Embryonic facial prominence (tissue), 1 donor: ENCODE results near the gene TRIM32.

Source experiments
- DNase-seq: peaks from one replicate; pipeline ENCODE4 v3.0.0-alpha.2; 2016; ENCODE audit errors: extremely low spot score

TRIM32 gene, protein sequence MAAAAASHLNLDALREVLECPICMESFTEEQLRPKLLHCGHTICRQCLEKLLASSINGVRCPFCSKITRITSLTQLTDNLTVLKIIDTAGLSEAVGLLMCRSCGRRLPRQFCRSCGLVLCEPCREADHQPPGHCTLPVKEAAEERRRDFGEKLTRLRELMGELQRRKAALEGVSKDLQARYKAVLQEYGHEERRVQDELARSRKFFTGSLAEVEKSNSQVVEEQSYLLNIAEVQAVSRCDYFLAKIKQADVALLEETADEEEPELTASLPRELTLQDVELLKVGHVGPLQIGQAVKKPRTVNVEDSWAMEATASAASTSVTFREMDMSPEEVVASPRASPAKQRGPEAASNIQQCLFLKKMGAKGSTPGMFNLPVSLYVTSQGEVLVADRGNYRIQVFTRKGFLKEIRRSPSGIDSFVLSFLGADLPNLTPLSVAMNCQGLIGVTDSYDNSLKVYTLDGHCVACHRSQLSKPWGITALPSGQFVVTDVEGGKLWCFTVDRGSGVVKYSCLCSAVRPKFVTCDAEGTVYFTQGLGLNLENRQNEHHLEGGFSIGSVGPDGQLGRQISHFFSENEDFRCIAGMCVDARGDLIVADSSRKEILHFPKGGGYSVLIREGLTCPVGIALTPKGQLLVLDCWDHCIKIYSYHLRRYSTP

DNA sequence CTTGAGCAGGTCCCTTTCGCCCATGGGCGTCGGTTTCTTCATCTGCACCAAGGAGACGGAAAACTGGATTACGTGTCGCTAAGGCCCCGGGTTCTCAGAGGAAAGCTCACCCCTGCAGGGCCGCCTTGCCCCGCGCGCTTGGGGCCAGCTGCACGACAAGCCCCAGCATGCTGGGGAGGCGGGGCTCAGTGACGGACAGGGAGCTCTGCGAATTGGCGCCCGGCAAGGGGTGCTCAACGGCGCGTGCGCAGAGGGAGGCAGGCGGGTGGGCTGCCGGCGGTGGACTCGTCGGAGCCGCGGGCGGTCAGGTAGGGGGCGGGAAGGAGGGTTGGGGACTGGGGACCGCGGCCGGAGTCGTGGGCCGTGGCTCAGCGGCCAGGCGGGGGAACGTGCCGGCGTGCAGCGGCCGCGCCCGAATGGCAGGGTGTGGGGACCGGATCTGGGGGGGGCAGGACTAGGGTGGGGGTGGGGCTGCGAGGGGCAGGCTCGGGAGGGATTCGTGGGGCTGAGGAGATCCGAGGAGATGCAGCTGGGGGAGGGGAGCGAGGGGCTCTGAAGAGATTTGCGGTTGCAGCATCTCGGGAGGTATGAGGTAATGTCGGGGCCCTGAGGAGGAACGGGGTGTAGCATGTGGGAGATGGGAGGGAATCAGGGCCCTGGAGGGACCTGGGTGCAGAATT is at the start of gene TRIM32:
Gene TRIM32 (plus strand): TSS at position 232 of the 680 bp plus-strand sequence. CDS start 10,438 bp downstream, outside the sequence.
- DNase-seq, result peak; percentile 76

DNA sequence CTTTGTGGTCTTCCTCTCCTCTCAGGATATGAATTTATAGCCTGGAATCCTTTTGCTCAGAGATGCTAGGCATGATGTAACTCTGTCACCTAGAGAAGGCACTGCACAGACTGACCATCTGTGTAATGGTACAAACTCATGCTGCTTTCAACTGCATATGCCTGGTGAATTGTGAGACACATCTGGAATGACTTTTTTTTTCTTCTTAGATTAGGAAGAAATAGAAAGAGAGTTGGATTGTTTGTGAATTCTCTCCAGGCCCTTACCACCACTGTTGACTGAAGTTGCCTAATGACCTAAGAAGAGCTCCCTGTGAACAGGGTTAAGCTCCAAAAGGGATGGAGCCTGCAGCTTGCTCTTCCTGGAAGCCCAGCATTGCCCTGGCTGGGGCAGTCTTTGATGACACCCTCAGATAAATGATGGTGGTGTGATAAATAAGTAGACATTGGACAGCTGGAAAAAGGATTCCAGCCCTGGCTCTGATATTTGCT is 47.8 kb upstream of the TRIM32 start:
- DNase-seq, result no peak

DNA sequence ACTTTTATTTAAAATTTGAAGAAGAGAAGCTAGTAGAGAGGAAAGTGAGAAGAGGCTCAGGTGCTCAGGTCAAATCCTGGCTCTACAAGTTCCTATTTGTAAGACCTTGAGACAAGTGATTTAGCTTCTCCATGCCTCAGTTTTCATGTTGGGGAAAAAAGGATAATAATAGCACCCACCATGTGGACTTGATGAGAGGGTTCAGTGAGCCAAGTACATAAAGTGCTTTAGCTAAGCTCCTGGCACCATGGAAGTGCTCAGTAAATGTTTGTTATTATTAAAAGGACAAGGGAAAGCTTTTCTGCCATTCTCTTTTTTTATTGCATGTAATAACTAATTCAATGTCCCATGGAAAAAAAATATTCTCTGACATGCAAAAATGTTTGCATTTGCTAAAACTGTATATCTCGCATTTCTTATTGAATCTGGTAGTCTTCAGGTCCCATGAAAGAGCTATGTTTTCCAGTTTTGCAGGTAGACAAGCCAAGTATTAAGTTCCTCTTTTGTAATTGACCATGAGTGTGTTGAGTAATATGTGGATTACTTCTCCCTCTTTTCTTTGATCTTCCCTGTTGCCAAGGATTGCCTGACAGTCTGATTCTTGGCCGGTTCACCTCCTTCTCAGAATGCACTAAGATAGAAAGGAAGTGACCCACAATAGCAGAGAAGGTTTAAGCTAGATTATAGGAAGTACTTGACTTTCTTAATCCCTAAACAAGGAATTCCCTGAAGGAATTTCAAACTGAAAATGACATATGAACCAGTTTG is 45.6 kb upstream of the TRIM32 start:
- DNase-seq, result no peak

DNA sequence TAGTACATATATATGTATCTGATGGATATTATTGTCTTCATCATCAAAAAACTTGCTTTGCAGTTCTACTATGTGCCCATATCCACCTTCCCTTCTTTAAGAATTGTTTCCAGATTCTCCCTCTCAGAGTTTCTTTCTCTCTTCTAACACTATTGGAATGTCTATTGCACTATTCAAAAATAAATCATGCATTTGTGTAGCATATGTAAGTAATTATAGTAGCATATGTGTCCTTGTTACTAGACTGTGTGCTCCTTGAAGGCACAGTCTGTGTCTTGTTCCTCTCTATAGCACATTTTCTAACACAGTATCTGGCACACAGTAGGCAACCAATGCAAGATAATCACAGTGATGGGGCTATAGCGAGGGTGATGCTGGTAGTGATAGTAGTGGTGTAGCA is 43.4 kb upstream of the TRIM32 start:
- DNase-seq, result no peak

DNA sequence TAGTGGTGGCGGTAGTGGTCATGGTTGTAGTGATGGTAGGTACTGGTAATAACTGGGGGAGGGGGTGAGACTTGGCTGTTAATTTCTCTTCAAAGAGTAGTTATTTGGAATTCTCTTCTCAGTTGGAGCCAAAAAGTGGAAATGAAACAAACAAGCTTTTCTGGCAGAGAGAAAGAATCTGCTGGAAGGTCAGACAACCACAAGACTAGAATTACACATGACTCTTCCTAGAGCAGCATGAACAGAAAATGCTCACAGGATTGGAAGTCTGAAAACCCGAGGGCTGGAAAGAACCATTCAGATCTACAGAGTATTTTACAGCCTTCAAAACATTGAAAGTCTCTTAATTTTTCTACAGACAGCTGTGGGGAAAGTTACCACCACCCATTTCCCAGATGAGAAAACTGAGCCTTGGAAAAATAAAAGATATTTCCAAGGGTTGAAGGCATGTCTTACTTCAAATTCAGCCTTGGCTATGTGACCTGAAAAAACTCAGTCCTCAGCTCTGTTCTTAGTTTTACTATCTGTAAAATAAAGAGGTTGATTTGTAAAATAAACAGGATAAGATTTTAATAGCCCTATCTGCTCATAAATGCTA is 42.9 kb upstream of the TRIM32 start:
- DNase-seq, result no peak

DNA sequence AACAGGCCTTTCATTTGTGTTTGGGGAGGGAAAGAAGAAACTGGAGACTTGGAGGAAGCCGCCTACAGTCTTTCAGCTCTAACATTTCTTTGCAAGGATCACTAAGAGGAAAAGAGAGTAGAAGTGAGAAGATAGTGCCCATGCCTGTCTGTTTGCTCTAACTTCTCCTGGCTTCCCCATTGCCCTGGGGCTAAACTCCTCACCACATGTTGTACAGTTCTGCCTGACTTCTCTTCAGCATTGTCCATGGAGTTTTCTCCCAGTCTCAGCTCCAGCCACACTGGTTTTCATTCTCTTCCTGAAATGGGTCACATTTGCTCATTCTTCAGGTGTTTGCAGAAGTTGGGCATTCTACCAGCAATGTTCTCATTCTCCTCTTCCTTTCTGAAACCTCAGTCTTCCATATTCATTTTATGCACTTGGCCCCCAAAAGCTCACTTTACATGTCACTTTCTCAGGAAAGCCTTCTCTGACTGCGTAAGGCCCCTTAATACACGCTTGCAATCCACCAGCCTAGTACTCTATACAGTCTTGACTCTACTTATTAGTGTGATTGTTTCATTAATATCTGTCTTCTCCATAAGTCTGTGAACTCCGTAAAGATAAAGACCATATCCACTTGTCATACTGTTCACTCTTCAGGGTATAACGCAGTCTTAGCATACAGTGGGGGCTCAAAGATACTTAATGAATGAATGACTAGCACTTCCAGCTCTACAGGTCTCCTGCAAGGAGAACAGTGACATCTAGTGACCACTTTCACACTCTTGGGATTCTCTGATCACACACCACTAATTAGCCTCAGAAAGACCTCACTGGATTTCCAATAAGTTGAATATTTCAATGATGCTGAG is 40.2 kb upstream of the TRIM32 start:
- DNase-seq, result no peak

DNA sequence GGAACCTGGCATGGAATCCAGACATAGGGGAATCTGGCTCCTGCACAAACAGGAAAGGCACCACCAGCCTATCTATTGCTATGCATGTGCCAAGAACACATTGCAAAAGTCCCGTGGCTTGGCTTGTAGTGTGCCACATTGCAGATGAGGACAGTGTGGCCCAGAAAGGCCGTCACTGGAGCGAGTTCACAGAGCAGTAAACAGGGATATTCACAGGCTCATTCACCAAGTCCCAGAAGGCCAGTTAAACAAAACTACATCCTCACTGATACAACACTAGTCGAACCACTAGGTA is 39.6 kb upstream of the TRIM32 start:
- no peak for DNase-seq

DNA sequence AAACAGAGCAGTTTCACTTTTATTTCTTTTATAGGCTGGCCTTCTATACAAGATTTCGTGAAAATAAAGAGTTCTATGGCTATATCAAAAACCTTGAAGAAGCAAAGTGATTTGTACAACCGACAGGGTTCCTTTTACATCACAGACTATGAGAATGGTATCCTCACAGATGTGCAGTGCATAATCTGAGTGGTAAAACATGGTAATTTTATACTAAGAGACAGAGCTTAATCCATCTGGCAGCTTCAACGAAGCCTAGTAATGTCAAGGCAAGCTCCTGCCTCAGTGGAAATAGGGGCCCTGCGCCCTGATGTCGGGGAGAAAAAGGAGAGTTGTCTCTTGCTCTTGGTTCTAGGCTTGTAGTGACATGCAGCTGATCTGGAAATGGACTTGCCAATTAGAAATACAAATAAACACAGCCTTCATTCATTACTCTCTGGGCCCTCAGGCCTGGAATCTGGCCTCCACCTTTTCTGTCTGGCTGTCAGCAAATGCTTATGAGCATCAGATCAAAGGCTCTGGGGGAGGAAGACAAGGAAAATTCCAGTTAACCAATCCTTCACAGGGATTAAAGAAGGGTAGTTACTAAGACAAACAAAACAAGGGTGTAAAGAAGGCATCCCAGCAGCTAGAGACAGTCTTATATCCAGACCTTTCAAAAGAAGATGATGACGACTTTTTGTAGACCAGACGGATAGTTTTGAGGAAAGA is 33.6 kb upstream of the TRIM32 start:
- no peak for DNase-seq

DNA sequence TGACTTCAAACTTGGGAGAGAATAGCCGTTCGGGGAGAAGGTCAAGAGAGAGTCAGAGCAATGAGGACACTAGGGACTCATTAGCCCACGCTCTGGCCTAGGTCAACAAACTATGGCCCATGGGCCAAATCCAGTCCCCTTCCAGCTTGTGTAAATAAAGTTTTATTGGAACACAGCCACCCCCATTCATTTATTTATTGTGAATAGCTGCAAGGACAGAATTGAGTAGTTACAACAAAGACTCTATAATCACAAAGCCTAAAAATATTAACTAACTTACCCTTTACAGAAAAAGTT is 33.1 kb upstream of the TRIM32 start:
- DNase-seq, result no peak

DNA sequence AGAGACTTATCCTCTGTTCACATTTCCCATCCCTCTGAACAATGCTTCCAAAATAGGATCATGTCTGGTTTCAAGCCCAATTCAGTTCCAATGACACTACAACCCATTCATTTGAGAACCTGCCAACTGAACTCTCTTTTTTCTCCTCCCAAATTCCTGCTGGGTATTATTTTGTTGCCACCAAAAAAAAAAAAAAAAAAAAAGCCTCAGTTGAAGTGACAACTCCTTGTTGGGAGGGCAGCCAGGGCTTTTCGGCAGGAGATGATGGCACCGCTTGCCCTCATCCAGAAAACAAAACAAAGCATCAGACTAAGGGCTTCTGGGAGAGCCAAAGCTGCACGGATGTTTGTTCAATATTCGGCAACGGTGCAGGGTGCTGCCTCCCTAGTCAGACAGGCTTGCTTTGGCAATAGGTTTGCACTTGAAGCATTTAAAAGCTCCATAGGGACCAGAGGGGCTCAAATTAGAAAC is 30.6 kb upstream of the TRIM32 start:
- DNase-seq, result no peak

DNA sequence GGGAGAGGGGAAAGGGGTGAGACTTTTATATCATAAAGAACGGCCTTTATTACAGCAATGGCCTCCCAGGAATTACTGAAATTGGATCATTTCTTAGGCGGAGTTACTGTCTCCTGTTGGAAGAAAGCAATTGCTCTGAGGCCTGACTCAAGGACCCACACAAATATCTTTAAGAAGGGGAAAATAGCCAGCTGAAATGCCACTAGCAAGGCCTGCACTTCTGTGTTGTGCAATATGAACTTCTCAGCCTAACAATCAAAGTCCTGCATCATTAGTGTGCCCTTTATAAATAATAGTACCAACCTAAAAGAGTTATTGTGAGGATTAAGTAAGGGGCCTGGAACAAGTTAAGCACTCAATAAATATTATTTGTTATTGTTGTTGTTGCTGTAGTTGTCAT is 30.1 kb upstream of the TRIM32 start:
- no peak for DNase-seq

DNA sequence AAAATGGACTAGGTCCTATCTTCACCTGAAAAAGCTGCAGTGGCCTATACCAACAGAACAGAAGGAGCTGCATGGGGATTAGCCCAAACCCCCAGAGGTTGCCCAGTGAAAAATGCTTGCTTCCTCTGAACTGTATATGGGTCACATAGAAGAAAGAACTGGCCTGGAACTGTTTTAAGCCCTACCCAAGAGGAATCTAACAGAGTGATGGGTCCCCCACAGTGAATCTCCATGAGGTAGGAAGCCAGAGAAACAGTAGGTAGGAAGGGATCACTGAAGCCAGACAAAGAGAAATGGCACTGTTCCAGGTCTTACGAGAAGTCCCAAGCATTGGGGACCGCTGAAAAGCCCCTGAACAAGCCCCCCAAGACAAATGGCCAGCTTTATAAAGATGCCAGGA is 28.8 kb upstream of the TRIM32 start:
- no peak for DNase-seq

DNA sequence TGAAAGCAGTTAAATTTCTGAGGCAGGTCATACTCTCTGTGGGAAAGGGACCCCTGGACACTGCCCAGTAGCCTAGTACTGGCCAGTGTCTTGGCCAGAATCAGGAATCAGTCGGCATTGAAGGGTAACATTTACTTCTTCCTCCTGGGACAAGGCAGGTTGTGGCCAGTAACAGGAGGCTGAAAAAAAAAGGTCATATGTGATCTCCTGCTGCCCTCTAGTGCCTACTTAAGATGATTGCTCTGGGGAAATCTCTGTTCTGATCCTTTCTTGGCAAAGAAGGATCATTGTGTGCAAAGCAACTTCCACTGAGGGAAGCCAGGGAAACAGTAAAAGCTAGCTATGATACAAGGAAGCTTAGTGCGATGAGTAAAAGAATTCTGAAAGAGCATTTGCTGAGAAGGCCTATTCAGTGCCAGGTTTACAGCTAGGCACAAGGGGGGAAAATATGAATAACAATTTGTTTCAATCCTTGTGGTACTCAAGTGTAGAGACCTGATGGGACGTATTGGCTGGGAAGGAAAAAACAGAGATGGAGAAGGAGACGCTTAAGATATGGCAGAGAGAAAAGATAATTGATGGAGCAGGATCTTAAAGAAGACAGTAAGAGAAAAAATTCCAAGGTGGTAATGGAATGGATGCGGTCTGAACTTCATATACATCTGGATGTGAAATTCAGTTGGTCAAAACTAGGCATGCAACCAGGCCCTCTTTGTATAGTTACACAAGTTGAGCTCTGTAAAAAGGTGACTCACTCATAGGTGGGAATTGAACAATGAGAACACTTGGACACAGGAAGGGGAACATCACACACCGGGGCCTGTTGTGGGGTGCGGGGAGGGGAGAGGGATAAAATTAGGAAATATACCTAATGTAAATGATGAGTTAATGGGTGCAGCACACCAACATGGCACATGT is 25.8 kb upstream of the TRIM32 start:
- peak; percentile 51 for DNase-seq

DNA sequence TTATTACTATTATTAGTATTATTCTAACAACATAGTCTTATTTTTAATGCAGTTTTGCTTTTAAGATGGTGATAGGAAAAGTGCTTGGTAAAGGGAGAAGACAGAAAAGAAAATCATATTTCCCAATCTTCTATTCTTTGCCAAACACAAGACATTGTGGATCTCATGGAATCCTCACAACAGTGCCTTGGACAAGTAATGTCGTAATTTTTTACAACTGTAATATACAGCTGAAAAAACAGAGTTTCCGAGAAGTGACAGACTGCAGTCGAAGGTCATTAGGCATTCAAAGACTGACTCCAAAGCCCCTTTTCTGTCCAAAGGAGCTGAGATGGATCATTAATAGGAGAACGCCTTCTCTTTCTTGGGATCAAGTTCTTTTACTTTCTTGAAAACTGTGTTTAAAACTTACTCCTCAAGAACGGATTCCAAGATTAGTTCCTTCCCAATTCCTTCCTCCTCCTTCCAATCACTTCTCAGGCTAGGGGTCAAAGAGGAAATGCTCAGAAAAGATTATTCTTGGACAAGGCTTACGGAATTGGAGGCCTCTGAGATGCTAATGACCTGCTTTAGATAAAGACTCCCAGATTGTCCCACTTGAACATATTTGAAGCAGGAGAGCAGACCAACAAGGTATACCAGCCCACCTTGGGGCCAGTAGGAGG is 24.3 kb upstream of the TRIM32 start:
- no peak for DNase-seq

DNA sequence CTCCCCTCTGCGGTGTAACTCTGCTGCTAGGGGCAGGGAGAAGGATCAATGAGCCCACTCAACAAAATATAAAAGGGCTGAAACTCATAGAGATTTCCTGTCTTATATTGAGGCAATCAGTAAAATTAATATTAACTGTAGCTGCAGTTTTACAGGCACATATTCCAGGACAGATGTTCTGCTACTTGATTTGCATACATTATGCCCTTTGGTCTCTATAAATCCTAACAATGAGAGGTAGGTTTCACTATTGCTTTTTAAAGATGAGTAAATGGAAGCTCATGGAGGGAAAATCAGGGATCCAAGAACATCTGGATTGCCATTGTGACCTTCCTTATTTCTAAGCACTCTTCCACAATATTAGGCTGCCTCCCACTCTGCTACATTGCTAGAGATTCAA is 23.5 kb upstream of the TRIM32 start:
- no peak for DNase-seq

DNA sequence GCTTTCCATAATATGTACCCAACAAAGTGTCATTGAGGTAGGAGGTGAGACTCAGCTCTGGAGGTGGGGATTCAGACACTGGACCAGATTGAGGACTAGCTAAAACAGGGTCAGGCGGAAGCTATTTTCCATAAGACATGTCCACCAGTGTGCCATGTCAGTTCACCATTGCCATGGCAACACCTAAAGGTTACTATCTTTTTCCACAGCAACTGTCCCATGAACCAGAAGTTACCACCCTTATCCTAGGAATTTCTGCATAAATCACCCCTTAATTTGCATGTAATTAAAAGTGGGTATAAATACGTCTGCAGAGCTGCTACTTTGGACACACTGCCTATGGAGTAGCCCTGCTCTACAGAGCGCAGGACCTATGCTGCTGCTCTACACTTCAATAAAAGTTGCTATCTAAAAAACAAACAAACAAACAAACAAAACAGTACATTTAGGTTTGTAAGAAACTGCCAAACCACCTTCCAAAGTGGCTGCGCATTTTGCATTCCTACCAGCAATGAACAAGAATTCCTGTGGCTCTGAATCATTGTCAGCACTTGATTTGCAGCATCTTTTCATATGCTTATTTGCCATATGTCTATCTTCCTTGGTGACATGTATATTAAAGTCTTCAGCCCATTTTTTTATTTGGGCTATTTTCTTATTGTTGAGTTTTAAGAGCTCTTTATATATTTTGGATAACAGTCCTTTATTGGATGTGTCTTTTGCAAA is 18.0 kb upstream of the TRIM32 start:
- no peak for DNase-seq

DNA sequence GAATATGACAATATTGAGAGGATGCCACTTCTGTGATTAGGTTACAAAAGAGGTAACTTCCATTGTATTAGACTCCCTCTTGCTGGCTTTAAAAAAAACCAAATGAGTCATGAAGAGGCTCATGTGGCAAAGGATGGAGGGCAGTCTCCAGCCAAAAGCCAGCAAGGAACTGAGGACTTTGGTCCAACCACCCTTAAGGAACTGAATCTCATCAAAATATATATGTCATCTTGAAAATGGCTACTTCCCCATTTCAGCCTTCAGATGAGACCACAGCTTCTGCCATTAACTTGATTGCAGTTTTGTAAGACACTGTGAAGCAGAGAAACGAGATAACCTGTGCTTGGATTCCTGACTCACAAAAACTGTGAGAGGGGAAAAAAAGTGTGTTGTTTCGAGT is 15.5 kb upstream of the TRIM32 start:
- no peak for DNase-seq

DNA sequence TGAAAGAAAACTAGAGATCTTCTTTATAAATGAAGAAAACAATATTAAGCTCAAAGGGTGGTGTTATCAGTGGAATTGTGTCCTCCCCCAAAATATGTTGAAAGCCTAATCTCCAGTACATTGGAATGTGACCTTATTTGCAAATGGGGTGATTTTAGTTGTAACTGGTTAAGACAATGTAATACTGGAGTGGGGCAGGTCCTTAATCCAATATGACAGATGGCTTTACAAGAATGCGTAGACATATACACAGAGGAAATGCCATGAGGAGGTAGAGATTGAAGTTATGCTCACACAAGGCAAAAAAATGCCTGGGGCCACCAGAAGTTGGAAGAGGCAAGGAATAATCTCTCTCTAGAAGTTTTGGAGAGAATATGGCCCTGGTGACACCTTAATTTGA is 13.7 kb upstream of the TRIM32 start:
- no peak for DNase-seq
